Thymus (tissue), 11 donors: Measurements from ENCODE around the gene MKRN1. TPM values are rescaled to one million over a fixed set of nuclear protein-coding genes. Genes with fewer than 3 reads are reported as not detected.
A peak's percentile ranks its signal among the peaks of the same experiment; 100 is the strongest.

ENCODE experiments used
- DNase-seq, 9 donors: peaks; one replicate each; pipeline ENCODE4 v3.0.0-alpha.2; 2013; ENCODE audit warnings: low spot score in 9 of 9, low read depth in 6 of 9, missing footprints in 1 of 9
- H3K27ac ChIP-seq, 2 donors: one replicate each; pipeline ENCODE4 v1.5.1; 2013; ENCODE audit warnings: control low read depth in 1 of 2, low read depth in 1 of 2, low read length in 1 of 2, mild to moderate bottlenecking in 1 of 2, moderate library complexity in 1 of 2
- H3K27me3 ChIP-seq, 2 donors: one replicate each; pipeline ENCODE4 v1.5.1; 2013; ENCODE audit warnings: low read length in 1 of 2; ENCODE audit not compliant: control insufficient read depth in 2 of 2, insufficient read depth in 1 of 2
- H3K36me3 ChIP-seq, 2 donors: one replicate each; pipeline ENCODE4 v1.5.1; 2013; ENCODE audit warnings: low read length in 1 of 2, mild to moderate bottlenecking in 1 of 2, moderate library complexity in 1 of 2; ENCODE audit not compliant: control insufficient read depth in 2 of 2, insufficient read depth in 2 of 2
- H3K4me1 ChIP-seq, 2 donors: one replicate each; pipeline ENCODE4 v1.5.1; 2013; ENCODE audit warnings: low read length in 2 of 2; ENCODE audit not compliant: control insufficient read depth in 2 of 2, insufficient read depth in 2 of 2
- H3K4me3 ChIP-seq, 2 donors: one replicate each; pipeline ENCODE4 v1.5.1; 2013; ENCODE audit warnings: low read length in 2 of 2, control low read depth in 1 of 2, mild to moderate bottlenecking in 1 of 2
- H3K9me3 ChIP-seq, 2 donors: one replicate each; pipeline ENCODE4 v1.5.1; 2013; ENCODE audit warnings: low read length in 1 of 2, mild to moderate bottlenecking in 1 of 2; ENCODE audit not compliant: control insufficient read depth in 2 of 2, insufficient read depth in 1 of 2
- WGBS: extraction: QIAGEN DNeasy Blood & Tissue Kit; methylation state at CpG from one replicate; pipeline ENCODE4 v1.1.7; 2013; 5-methylcytosine and 5-hydroxymethylcytosine counted together
- polyA plus RNA-seq: library from polyadenylated mRNA; stranded (reverse); fragments of 200-250 nt; gene quantifications from one replicate; pipeline ENCODE4 v1.2.3, GENCODE V29; 2013
- total RNA-seq: library from RNA; stranded (reverse); fragments of 120-200 nt; gene quantifications from one replicate; pipeline ENCODE4 v1.2.4, GENCODE V29; 2013
- donor health status: healthy.

The MKRN1 gene
- total and polyA plus RNA-seq, 2 donors = 54.4 to 64.8 TPM

- no peak overlapping the region for H3K27ac ChIP-seq
- H3K36me3 ChIP-seq = no peaks in the 10 kb centered on the region
- no peaks in the 10 kb centered on the region for H3K4me1 ChIP-seq
- DNase-seq = no peak
- whole genome bisulfite sequencing = 77% methylated on average over 5 of the region's 5 CpGs
- H3K9me3 ChIP-seq = no peaks in the 10 kb centered on the region
- H3K27me3 ChIP-seq = no peaks in the 10 kb centered on the region
- H3K4me3 ChIP-seq = no peak overlapping the region
These were observed 18.0 kb upstream of the MKRN1 start for GRCh38 chr7:140497241-140497769.

- Histone ChIP-seq H3K4me1 (no peaks in the 10 kb centered on the region), H3K36me3 (no peaks in the 10 kb centered on the region), H3K4me3 (no peak overlapping the region), H3K9me3 (no peaks in the 10 kb centered on the region), H3K27me3 (no peaks in the 10 kb centered on the region), H3K27ac (no peak overlapping the region)
- no peak for DNase-seq
- 96% methylated on average over 8 of the region's 9 CpGs for WGBS
These were observed 16.3 kb upstream of the MKRN1 start for GRCh38 chr7:140495514-140496097.

- no peak overlapping the region for H3K4me3 ChIP-seq
- no peaks in the 10 kb centered on the region for H3K9me3 ChIP-seq
- no peak for DNase-seq
- no peak overlapping the region for H3K27ac ChIP-seq
- H3K4me1 ChIP-seq = no peaks in the 10 kb centered on the region
- no peaks in the 10 kb centered on the region for H3K36me3 ChIP-seq
- WGBS = 95% methylated on average over 9 of the region's 9 CpGs
- no peaks in the 10 kb centered on the region for H3K27me3 ChIP-seq
These were observed 15.6 kb upstream of the MKRN1 start for GRCh38 chr7:140494867-140495266.

GRCh38 chr7:140489026-140489359, 9.7 kb upstream of the MKRN1 start:
- no peaks in the 10 kb centered on the region for H3K27me3 ChIP-seq
- H3K36me3 ChIP-seq = no peaks in the 10 kb centered on the region
- DNase-seq = no peak
- no peaks in the 10 kb centered on the region for H3K9me3 ChIP-seq
- H3K4me3 ChIP-seq = no peak overlapping the region
- no peak overlapping the region for H3K27ac ChIP-seq
- H3K4me1 ChIP-seq = no peaks in the 10 kb centered on the region
- 70% methylated on average over 2 of the region's 2 CpGs for WGBS

- Histone ChIP-seq H3K27ac (no peak overlapping the region), H3K9me3 (no peaks in the 10 kb centered on the region), H3K36me3 (no peaks in the 10 kb centered on the region), H3K27me3 (no peaks in the 10 kb centered on the region), H3K4me3 (no peak overlapping the region), H3K4me1 (no peaks in the 10 kb centered on the region)
- 90% methylated on average over 14 of the region's 14 CpGs for WGBS
- no peak for DNase-seq
These were observed 6.4 kb upstream of the MKRN1 start for GRCh38 chr7:140485500-140486265.

DNA sequence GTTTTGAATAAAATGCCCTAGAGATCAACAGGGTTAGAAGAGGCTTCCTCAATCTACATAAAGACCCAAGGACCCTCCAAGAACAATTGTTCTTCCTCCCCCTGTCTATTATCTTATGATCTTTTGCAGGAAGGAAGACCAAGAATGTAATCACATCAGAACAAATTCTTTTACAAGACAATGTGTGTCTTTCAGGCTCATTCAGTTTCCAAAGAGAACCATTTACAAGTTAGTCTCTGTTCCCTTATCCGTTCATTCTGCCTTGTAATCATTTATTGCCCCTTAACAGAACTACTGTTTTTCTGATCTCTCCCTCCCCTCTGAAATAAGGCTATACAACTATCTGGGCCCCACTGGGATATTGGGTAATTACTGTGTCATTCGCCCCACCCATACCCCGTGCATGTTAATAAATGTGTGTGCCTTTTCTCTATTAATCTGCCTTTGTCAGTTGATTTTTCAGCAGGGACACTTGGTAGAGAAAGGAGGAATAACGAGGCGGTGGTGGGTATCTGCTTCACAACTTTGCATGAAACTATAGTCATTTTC, 5.7 kb upstream of the MKRN1 start:
- no peak overlapping the region for H3K27ac ChIP-seq
- H3K4me3 ChIP-seq = no peak overlapping the region
- no peaks in the 10 kb centered on the region for H3K27me3 ChIP-seq
- WGBS = 92% methylated on average over 5 of the region's 5 CpGs
- DNase-seq = no peak
- no peaks in the 10 kb centered on the region for H3K9me3 ChIP-seq
- H3K36me3 ChIP-seq = no peaks in the 10 kb centered on the region
- no peaks in the 10 kb centered on the region for H3K4me1 ChIP-seq

DNA sequence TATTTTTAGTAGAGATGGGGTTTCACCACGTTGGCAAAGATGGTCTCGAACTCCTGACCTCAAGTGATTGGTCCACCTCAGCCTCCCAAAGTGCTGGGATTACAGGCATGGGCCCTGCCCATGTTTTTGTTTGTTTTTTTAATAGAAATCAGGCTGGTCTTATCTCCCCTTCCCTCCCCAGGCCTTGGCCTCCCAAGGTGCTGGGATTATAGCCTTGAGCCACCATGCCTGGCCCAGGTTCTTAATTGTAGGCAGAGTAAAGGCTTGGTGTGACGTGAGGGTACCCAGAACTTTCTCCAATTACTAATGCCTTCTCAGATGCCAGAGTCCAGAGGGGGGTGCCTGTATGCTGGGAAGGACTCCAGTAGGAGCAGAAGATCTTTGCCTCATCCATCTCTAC, 5.2 kb upstream of the MKRN1 start:
- Histone ChIP-seq H3K27me3 (no peaks in the 10 kb centered on the region), H3K9me3 (no peaks in the 10 kb centered on the region), H3K36me3 (no peaks in the 10 kb centered on the region), H3K4me1 (peaks cover 2 to 5% of the 10 kb centered on the region in 2 donors), H3K4me3 (no peak overlapping the region), H3K27ac (no peak overlapping the region)
- WGBS = 97% methylated on average over 3 of the region's 3 CpGs
- DNase-seq = no peak

GRCh38 chr7:140479739-140480084, 407 bp upstream of the MKRN1 start:
- Histone ChIP-seq H3K9me3 (no peaks in the 10 kb centered on the region), H3K36me3 (no peaks in the 10 kb centered on the region), H3K4me1 (peaks cover 5 to 14% of the 10 kb centered on the region in 2 donors), H3K27me3 (no peaks in the 10 kb centered on the region), H3K27ac (peak overlapping the region; percentile 75 to 94), H3K4me3 (peak overlapping the region; percentile 92 to 95)
- WGBS = 2% methylated on average over 2 of the region's 2 CpGs
- no peak for DNase-seq

DNA sequence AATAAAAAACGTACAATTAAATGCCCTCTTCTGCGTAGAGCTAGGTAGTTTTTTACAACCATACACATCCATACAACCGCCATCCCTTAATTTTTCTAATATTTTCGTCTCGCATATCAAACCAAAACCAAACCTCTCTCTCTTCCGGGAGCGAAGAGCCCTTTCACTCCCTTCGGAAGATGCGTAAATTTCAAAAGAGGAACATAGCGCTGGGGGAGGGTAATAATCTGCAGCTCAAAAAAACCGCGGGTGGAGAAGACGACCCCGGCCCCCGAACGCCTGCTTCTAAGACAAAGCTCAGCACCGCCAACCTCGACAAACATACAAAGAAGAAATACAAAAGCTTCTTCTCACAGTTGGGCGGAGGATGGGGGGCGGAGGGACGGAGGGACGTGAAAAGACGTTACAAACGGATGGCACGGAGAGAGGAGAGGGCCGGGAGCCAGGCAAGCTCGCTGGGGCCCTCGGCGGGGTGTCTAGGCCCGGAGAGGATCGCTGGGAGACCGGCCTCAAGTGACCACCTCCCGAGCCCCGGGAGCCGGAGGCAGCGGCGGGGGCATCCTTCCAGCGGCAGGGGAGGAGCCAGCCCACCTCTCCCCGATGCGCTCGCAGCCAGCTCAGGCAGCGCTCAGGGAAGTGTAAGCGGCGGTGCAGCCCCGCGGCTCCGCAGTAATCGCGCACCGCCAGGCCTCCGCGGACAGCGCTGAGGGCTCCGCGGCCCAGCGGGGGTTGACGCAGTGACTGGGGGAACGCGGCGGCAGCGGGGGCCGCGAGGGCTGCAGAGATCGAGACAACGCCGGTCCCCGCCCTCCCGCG, 851 bp downstream of the MKRN1 start:
- H3K36me3 ChIP-seq = no peaks in the 10 kb centered on the region
- H3K27me3 ChIP-seq = no peaks in the 10 kb centered on the region
- H3K9me3 ChIP-seq = no peaks in the 10 kb centered on the region
- peak overlapping the region; percentile 92 to 95 for H3K4me3 ChIP-seq
- peak; percentile 17 to 71 (median 36) for DNase-seq
- peak overlapping the region; percentile 81 to 94 for H3K27ac ChIP-seq
- peaks cover 5 to 14% of the 10 kb centered on the region in 2 donors for H3K4me1 ChIP-seq
- WGBS = under 1% methylated on average over 69 of the region's 69 CpGs
